Raji (cell line): Measurements from ENCODE around the gene SMO.

Experiments
- POLR2A ChIP-seq: IDR thresholded peaks from 2 replicates; pipeline ENCODE4 v1.6.1; 2011; ENCODE audit warnings: low read depth, low read length, control low read depth; ENCODE audit not compliant: insufficient read depth

SMO gene

GRCh38 chr7:129191272-129191671 is 2.8 kb downstream of the SMO start:
- TF ChIP-seq POLR2A: no peak

DNA sequence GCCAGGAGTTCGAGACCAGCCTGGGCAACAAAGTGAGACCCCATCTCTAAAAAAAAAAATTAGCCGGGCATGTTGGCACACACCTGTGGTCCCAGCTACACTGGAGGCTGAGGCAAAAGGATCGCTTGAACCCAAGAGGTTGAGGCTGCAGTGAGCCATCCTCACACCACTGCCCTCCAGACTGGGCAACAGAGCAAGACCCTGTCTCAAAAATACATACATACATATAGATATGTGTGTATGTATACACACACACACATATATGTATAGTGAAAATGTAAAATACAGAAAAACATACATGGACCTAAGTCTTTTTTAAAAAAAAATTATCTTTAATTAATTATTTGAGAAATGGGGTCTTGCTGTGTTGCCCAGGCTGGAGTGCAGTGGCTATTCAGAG is 5.5 kb downstream of the SMO start:
- TF ChIP-seq POLR2A: no peak

- no peak for TF ChIP-seq POLR2A
These were observed 9.3 kb downstream of the SMO start for GRCh38 chr7:129197771-129198170.

GRCh38 chr7:129199406-129199805 is 11.0 kb downstream of the SMO start:
- no peak for TF ChIP-seq POLR2A

DNA sequence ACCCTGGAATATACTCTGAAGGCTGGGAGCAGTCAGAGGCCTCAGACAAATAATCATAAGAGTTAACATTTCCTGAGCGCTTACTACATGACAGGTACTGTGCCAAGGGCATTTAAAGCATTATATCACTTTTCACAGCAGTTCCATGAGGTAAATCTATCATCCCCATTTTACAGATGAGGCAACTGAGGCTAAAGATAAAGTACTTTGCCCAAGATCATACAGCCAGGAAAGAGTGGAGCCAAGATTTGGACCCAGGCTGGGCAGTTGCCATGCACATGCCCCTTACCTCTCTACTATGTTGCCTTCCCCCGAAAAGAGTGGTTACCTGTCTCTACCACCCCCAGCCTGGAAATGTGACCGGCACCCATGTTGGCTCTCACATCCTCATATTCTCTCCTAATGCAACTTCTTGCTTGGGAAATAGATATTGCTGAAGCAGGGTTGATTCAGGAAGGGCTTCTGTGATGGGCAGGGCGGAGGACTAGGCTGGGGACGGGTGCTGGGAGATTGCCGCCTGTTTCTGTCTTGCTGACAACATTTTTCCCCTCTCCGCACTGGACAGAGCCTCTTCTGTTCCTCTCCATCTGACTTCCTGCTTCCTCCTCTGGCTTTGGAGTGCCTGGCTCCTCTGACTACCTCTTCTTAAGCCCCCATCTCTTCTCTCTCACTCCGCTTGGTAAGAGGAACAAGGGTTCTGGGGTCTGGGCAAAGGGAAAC is 13.8 kb downstream of the SMO start:
- TF ChIP-seq POLR2A: no peak

DNA sequence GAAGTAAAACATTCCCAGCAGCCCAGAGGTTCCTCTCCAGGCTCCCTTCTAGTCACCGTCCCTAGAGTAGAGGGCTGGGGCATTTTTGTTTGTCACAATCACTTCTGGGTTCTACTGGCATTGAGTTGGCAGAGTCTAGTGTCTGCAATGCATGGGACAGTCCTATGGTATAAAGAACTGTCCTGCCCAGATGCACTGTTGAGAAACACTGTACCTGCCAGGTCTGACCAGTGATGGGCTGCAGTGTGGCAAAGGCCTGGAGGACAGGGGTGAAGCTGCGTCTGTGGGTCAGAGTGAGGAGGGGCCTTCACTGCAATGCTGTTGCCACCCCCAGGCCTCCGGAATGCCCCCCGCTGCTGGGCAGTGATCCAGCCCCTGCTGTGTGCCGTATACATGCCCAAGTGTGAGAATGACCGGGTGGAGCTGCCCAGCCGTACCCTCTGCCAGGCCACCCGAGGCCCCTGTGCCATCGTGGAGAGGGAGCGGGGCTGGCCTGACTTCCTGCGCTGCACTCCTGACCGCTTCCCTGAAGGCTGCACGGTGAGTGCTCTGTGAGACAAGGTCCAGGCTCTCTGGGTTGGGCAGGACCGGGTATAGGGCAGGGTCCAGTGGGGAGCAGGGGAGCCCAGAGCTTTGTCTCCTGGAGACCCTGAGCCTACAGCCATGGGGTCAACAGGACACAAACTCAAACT is 14.8 kb downstream of the SMO start:
- no peak for TF ChIP-seq POLR2A

DNA sequence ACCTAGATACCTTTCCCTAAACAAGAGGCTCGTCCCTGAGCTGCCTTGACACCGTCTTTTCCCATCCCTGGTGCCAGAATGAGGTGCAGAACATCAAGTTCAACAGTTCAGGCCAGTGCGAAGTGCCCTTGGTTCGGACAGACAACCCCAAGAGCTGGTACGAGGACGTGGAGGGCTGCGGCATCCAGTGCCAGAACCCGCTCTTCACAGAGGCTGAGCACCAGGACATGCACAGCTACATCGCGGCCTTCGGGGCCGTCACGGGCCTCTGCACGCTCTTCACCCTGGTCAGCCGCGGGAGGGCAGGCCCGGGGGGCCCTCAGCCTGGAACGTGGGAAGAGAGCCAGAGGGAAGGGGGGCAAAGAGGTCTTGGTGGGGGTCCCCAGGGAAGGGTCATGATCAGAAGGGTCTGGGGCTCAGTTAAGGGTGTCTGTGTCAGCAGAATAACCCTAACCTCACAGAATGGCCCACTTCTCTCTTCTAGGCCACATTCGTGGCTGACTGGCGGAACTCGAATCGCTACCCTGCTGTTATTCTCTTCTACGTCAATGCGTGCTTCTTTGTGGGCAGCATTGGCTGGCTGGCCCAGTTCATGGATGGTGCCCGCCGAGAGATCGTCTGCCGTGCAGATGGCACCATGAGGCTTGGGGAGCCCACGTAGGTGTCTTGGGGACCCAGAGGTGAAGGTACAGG is 16.8 kb downstream of the SMO start:
- no peak for TF ChIP-seq POLR2A

DNA sequence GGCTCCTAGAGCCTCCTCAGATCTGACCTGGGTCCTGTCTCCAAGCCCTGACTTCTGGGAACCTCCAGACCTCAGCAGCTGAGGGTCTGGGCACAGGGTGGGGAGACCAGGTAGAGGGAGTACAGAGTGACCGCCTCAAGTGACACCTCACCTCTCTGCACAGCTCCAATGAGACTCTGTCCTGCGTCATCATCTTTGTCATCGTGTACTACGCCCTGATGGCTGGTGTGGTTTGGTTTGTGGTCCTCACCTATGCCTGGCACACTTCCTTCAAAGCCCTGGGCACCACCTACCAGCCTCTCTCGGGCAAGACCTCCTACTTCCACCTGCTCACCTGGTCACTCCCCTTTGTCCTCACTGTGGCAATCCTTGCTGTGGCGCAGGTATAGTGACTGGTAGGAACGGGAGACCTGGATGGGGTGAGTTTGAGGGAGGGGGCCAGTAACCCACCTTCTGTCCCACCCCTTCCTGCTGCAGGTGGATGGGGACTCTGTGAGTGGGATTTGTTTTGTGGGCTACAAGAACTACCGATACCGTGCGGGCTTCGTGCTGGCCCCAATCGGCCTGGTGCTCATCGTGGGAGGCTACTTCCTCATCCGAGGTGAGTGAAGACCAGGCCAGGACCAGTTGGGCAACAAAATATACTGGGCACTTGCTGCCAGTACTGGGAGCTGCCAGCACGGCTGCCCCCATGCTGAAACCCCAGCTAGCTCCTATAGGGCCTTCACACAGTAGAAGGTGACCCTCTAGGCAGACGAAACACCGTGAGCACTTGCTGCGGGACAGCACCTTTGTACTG is 17.8 kb downstream of the SMO start:
- TF ChIP-seq POLR2A: no peak

GRCh38 chr7:129208667-129209066 is 20.2 kb downstream of the SMO start:
- no peak for TF ChIP-seq POLR2A

- TF ChIP-seq POLR2A: no peak
These were observed 20.9 kb downstream of the SMO start for GRCh38 chr7:129209067-129209926.

DNA sequence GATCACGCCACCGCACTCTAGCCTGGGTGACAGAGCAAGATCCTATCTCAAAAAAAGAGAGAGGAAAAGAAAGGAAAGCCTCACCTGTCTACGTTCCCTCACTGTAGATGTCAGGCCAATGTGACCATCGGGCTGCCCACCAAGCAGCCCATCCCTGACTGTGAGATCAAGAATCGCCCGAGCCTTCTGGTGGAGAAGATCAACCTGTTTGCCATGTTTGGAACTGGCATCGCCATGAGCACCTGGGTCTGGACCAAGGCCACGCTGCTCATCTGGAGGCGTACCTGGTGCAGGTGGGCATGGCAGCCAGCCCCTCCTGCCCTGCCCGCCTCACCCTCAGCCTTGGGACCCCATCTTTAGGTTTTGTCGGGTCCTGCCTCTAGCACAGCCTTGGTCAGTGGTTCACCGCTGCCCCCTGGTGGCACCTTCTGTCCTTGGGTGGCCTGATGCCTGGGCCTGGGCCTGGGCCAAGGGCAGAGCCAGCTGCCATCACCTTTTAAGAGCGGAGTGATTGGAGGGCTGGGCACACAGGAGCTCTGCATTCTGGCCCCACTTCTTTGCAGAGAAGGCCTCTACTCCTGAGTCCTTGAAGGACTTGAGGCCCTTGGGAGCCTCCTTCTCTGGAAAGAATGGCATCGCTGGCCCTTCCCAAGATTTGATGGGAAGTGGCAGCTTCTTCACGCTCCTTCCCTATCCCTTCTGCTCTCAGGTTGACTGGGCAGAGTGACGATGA is 22.0 kb downstream of the SMO start:
- no peak for TF ChIP-seq POLR2A

DNA sequence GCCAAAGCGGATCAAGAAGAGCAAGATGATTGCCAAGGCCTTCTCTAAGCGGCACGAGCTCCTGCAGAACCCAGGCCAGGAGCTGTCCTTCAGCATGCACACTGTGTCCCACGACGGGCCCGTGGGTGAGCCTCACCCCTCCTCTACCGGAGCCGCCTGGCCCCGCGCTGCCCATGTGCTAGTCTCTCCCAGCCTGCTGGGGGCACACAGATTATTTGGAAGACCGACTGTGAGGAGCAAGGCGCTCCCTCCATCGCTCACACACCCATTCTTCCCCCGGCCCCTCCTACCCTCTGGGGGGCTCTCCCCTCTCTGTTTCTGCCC is 22.5 kb downstream of the SMO start:
- TF ChIP-seq POLR2A: no peak

DNA sequence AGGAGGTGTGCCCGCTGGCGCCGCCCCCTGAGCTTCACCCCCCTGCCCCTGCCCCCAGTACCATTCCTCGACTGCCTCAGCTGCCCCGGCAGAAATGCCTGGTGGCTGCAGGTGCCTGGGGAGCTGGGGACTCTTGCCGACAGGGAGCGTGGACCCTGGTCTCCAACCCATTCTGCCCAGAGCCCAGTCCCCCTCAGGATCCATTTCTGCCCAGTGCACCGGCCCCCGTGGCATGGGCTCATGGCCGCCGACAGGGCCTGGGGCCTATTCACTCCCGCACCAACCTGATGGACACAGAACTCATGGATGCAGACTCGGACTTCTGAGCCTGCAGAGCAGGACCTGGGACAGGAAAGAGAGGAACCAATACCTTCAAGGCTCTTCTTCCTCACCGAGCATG is 23.7 kb downstream of the SMO start:
- TF ChIP-seq POLR2A: no peak

DNA sequence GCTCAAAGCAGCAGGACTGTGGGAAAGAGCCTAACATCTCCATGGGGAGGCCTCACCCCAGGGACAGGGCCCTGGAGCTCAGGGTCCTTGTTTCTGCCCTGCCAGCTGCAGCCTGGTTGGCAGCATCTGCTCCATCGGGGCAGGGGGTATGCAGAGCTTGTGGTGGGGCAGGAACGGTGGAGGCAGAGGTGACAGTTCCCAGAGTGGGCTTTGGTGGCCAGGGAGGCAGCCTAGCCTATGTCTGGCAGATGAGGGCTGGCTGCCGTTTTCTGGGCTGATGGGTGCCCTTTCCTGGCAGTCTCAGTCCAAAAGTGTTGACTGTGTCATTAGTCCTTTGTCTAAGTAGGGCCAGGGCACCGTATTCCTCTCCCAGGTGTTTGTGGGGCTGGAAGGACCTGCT is 24.2 kb downstream of the SMO start:
- no peak for TF ChIP-seq POLR2A
